ENCODE results near the gene NKTR.

- TF ChIP-seq CTCF (IDR thresholded peaks at IDR 0.05) = no peak
- no peak for TF ChIP-seq TCF7L2 (IDR thresholded peaks at IDR 0.05; ENCODE audit: low read depth, low read length)
- no peak for TF ChIP-seq POLR2AphosphoS5 (IDR thresholded peaks at IDR 0.05; ENCODE audit: low read depth, low read length)
- TF ChIP-seq REST (IDR thresholded peaks at IDR 0.05; ENCODE audit: insufficient read depth in 1 of 2, low read depth in 2 of 2, low read length in 1 of 2) = no peak
Observed at GRCh38 chr3:42652251-42652610, 51.7 kb downstream of the NKTR start.

Data from Panc1 (cell line).